GM23248 (cell line): ENCODE measurements around the gene TRIM41.

Experiments
- EZH2 ChIP-seq: fragments of 200-600 bp; sonication (generic); IDR thresholded peaks from 2 replicates; pipeline ENCODE4 v1.6.1; 2018; ENCODE audit warnings: antibody characterized with exemption, mild to moderate bottlenecking; ENCODE audit not compliant: insufficient read depth, poor library complexity, severe bottlenecking
- EZH2phosphoT487 ChIP-seq: fragments of 200-600 bp; sonication (generic); IDR thresholded peaks from 2 replicates; pipeline ENCODE4 v1.6.1; 2018; ENCODE audit warnings: antibody characterized with exemption, moderate library complexity, mild to moderate bottlenecking, low read depth; ENCODE audit not compliant: insufficient read depth

DNA sequence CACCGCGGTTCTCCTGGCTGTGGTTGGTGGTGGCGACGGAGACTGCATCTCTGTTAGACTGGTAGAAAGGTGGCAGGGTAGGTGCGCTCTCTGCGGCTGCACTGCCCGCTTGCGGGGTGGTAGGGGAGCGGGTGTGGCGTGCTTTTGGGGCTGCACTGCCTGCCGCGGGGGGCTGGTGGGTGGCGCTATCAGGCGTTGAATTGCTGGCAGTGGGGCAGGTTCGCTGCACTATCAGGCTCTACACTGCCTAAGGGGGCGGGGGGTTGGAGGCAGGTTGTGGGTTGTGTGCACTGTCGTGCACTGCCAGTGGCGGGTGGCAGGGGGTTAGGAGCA lies 58.9 kb downstream of the TRIM41 start:
- TF ChIP-seq EZH2phosphoT487 (no peak), EZH2 (no peak)
